VCaP (cell line): Measurements from ENCODE around the gene MKRN2.
"Not testable (repeated sequence)": the region's sequence is repeated elsewhere in the genome, so short reads cannot be mapped to it uniquely, and the experiment has no call there.

ENCODE experiments used
- H3K27ac ChIP-seq: fragments of 450-650 bp; 2 replicates; pipeline ENCODE4 v1.5.1; 2017
- TF ChIP-seq, protein P1 (sequence below): fragments of 450-650 bp; conservative IDR thresholded peaks from 2 replicates; pipeline ENCODE4 v1.5.1; 2017; ENCODE audit warnings: mild to moderate bottlenecking, moderate library complexity

Gene MKRN2

DNA sequence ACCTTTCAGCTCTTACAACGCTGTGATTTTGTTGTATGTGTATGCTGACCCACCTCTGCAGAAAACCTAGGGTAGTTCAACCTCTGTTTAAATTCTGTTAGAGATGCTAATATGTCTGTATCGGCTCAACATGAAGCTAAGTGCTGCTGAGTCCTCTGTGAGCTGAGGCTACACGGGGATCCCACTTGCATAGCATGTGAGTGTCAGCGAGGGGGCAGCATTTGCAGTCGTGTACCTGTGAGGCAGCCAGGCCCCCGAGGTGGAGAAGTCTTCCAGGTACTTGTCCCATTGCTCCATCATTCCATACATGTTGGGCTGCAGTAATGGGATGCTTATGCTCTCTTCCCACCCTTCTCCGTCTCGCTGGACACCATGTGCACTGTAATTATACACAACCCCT lies 15.3 kb upstream of the MKRN2 start:
- no peak overlapping the region for H3K27ac ChIP-seq
- TF ChIP-seq, protein P1, sequence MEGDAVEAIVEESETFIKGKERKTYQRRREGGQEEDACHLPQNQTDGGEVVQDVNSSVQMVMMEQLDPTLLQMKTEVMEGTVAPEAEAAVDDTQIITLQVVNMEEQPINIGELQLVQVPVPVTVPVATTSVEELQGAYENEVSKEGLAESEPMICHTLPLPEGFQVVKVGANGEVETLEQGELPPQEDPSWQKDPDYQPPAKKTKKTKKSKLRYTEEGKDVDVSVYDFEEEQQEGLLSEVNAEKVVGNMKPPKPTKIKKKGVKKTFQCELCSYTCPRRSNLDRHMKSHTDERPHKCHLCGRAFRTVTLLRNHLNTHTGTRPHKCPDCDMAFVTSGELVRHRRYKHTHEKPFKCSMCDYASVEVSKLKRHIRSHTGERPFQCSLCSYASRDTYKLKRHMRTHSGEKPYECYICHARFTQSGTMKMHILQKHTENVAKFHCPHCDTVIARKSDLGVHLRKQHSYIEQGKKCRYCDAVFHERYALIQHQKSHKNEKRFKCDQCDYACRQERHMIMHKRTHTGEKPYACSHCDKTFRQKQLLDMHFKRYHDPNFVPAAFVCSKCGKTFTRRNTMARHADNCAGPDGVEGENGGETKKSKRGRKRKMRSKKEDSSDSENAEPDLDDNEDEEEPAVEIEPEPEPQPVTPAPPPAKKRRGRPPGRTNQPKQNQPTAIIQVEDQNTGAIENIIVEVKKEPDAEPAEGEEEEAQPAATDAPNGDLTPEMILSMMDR: no peak

DNA sequence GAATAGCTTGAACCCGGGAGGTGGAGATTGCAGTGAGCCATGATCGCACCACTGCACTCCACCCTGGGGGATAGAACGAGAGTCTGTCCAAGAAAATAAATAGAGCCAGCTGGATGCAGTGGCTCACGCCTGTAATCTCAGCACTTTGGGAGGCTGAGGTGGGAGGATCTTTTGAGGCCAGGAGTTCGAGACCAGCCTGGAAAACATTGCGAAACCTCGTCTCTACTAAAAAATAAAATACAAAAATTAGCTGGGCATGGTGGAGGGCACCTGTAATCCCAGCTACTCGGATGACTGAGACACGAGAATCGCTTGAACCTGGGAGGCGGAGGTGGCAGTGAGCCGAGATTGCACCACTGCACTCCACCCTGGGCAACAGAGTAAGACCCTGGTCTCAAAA lies 13.4 kb upstream of the MKRN2 start:
- not testable (repeated sequence) for H3K27ac ChIP-seq

DNA sequence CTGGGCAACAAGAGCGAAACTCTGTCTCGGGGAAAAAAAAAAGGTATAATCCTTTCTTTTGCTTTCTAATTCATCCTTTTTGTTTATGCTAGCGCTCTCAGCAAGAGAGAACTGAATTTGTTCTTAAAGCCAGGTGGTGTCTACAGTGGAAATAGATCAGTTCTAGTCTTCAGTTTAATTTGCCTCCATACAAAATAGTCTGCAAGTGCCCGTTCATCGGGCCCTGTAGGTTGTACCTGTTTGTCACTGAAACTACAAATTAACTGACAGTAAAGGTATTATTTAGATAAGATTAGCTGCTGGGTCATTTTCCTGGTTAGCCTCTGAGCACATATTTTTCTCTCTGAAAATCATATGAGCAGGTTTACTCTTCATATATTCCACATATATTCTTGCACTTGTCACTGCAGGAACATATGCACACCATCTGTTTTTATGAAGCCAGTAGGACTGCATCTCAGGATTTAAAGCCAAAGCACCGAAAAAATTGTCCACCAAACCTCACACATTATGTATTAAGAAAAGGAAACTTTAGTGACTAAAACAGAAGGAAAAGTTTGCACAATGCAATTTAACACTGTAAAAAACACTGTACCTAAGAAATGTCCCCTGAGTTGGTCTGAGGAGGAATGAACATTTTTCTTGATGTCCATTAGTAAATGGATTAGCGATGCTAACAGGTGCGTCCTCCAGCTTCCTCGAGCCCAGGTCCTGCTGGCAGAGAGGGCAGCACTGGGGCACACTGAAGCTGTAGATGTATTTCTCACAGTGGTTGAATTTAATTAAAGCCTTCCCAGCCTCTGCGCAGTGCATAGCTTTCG lies 12.0 kb upstream of the MKRN2 start:
- TF ChIP-seq, protein P1: peak; percentile 18; the same call in 1 of the 2 replicates
- peak overlapping the region; percentile 79 for H3K27ac ChIP-seq

DNA sequence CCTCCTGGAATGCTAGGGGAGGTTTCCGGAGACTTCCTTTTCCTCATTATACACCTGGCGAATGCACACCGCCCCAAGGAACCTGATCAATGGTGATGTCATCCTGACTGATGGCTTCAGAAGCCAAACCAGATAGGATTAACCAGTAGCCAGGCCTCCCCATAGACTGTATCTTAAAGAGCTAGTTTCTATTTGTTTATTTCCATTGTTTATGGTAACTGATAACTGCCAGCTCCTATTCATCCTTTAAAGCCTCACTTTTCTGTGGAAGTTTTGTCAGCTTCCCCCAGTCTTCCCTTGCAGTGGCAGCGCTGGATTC lies 11.5 kb upstream of the MKRN2 start, which contains the start of gene MKRN2OS:
Gene MKRN2OS, minus strand, starts transcription at position 27 of the 319 bp plus-strand sequence. CDS start 35 bp downstream, outside the sequence.
- peak within 1 kb of the TSS; percentile 79 for H3K27ac ChIP-seq
- TF ChIP-seq, protein P1: no peak

DNA sequence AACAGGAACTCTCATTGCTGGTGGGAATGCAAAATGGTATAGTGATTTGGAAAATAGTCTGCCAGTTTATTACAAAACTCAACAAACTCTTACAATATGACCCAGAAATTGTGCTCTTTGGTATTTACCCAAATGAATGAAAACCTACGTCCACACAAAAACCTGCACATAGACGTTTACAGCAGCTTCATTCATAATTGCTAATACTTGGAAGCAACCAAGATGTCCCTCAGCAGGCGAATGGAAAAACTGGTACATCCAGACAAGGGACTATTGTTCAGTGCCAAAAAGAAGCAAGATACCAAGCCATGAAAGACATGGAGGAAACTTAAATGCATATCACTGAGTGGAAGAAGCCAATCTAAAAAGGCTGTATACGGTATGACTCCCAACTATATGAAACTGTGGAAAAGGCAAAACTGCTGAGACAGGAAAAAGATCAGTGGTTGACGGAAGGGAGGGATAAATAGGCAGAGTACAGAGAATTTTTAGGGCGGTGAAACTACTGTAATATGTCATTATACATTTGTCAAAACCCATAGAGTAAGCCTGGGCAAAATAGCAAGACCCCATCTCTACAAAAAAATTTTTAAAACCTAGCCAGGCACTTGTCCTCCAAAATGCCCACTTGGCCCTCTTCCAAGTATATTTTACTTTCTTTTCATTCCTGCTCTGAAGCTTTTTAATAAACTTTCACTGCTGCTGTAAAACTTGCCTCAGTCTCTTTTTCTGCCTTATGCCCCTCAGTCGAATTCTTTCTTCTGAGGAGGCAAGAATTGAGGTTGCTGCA lies 6.7 kb upstream of the MKRN2 start:
- TF ChIP-seq, protein P1: no peak
- no peak overlapping the region for H3K27ac ChIP-seq

DNA sequence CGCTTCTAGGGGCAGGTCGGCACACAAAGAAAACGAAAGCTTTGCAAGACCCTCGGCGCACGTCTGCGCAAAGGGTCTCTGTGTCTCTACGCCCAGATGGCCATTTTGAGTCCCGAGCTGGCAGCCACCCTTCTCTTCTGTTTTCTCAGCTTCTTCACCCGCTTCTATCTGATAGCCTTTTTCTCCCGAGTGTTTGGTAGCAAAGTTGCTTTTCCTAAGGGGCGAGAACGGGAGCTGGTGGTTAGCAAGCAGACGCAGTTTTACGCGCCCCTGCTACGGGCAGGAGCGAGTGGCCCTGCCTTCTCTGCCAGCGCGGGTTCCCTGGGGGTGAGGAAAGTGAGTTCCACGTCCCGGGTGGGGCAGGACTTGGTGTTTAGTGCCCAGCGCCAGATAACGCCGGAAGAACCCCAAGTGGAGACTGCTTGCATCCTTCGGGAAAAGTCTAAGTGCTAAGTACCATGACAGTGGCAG lies 2.9 kb upstream of the MKRN2 start:
- peak overlapping the region; percentile 42 for H3K27ac ChIP-seq
- TF ChIP-seq, protein P1: no peak

DNA sequence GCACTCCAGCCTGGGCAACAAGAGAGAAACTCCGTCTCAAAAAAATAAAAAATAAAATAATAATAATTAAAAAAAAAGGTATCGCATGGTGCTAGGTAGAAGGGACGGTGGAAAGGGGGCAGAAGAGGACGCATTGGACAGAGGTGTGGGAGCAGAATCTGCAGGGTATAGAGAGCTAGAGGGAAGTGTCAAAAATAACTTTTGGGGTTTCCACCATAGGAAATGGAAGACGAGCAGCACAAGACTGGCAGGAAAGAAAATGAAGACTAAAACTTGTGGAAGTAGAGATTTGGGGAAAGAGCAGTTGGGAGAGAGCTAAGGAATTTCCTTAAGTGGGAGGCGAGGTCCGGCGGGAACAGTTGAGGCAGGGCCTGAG lies 585 bp upstream of the MKRN2 start:
- TF ChIP-seq, protein P1: no peak
- H3K27ac ChIP-seq: peak overlapping the region; percentile 93
